ENCODE results near the gene CXCR4. TPM values are rescaled to one million over a fixed set of nuclear protein-coding genes. Genes with fewer than 3 reads are reported as not detected.

Gene CXCR4
- total RNA-seq, 3 donors from 2014 or later (not counting 1 experiment from before 2014, with no cell fraction given) = 582 to 848 (median 741) TPM

DNA sequence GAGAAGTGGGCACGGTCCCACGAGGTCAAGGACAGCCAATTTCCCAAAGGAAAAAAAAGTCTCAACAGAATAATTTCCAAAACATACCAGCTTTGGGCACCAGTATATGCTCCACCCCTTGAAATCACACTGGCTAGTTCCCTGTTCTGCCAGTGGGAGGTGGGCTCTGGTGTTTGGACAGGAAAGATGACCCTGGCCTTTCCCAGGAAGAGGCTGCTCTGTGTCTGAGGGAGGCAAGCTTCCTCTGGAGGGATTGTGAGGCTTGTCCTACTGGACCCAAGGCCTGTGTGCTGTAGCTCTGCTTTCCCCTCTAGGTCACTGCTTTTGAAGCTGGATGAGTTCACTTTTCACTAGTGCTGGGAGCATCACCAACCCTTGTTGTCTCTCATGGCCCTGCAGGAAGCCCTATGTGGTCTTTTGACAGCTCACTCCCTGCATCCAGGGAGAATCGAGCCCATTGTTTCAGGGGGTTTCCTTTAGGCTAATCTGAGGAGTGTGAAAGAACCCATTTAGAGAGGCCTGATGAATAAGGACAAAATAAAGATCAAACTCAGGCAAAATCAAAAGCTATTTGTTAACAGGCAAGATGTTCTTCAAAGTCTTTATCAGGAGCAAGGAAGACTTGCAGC lies 36.3 kb downstream of the CXCR4 start:
- Mint-ChIP-seq H3K9me3 (no peaks in the 10 kb centered on the region), H3K4me3 (no peak overlapping the region), H3K27me3 (ENCODE audit: low read depth in 2 of 2) (peaks cover 0 to 3% of the 10 kb centered on the region in 2 donors), H3K27ac (no peak overlapping the region), H3K4me1 (peaks cover 5 to 12% of the 10 kb centered on the region in 2 donors), H3K36me3 (no peaks in the 10 kb centered on the region)
- DNase-seq (no peak), ATAC-seq (no peak)
- no peaks in the 10 kb centered on the region for H3K27me3 ChIP-seq (ENCODE audit: control insufficient read depth, insufficient read depth, low read length)
- H3K9me3 ChIP-seq (ENCODE audit: control insufficient read depth, insufficient read depth, low read length) = peaks cover 5% of the 10 kb centered on the region
- no peaks in the 10 kb centered on the region for H3K36me3 ChIP-seq (ENCODE audit: control insufficient read depth, insufficient read depth, low read length)
- H3K27ac ChIP-seq (ENCODE audit: low read length) = no peak overlapping the region
- TF ChIP-seq, protein P1, sequence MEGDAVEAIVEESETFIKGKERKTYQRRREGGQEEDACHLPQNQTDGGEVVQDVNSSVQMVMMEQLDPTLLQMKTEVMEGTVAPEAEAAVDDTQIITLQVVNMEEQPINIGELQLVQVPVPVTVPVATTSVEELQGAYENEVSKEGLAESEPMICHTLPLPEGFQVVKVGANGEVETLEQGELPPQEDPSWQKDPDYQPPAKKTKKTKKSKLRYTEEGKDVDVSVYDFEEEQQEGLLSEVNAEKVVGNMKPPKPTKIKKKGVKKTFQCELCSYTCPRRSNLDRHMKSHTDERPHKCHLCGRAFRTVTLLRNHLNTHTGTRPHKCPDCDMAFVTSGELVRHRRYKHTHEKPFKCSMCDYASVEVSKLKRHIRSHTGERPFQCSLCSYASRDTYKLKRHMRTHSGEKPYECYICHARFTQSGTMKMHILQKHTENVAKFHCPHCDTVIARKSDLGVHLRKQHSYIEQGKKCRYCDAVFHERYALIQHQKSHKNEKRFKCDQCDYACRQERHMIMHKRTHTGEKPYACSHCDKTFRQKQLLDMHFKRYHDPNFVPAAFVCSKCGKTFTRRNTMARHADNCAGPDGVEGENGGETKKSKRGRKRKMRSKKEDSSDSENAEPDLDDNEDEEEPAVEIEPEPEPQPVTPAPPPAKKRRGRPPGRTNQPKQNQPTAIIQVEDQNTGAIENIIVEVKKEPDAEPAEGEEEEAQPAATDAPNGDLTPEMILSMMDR (IDR thresholded peaks at IDR 0.05) = no peak
- no peak overlapping the region for H3K4me3 ChIP-seq (ENCODE audit: low read length)
- intact Hi-C loops (cut with micrococcal nuclease) = no loop called here
- peaks cover 6% of the 10 kb centered on the region for H3K4me1 ChIP-seq (ENCODE audit: control insufficient read depth, insufficient read depth, low read length)
- 82% methylated on average over 3 of the region's 3 CpGs for WGBS (ENCODE audit: insufficient coverage)

DNA sequence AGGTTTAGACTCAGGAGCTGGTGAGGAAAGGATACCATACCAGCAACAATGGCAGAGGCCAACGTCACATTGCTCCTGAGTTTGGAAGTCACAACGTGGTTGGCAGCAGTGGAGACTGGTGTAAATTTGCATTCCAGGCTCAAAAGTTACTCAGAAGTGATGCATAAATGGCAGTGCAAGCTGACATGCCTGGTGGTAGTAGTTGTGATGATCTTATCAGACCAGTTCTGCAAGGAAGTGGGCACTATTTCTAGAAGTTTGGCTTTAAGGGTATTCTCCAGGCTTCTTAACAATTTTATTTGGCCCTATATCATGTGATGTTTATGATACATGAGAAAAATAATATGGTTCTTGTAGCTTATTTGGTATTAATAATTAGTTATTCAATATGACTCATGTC lies 37.8 kb downstream of the CXCR4 start:
- Histone ChIP-seq H3K36me3 (ENCODE audit: control insufficient read depth, insufficient read depth, low read length) (no peaks in the 10 kb centered on the region), H3K27ac (ENCODE audit: low read length) (no peak overlapping the region), H3K4me1 (ENCODE audit: control insufficient read depth, insufficient read depth, low read length) (peaks cover 6% of the 10 kb centered on the region), H3K27me3 (ENCODE audit: control insufficient read depth, insufficient read depth, low read length) (no peaks in the 10 kb centered on the region), H3K4me3 (ENCODE audit: low read length) (no peak overlapping the region), H3K9me3 (ENCODE audit: control insufficient read depth, insufficient read depth, low read length) (peaks cover 5% of the 10 kb centered on the region)
- WGBS (ENCODE audit: insufficient coverage) = 50% methylated on average over 2 of the region's 2 CpGs
- ATAC-seq (peak in 2 of 3 donors; percentile 46 to 70), DNase-seq (peak in 1 of 2 donors; percentile 14)
- TF ChIP-seq, protein P1 (IDR thresholded peaks at IDR 0.05) = no peak
- Mint-ChIP-seq H3K36me3 (no peaks in the 10 kb centered on the region), H3K4me3 (no peak overlapping the region), H3K27me3 (ENCODE audit: low read depth in 2 of 2) (peaks cover 0 to 3% of the 10 kb centered on the region in 2 donors), H3K4me1 (peaks cover 5 to 12% of the 10 kb centered on the region in 2 donors), H3K9me3 (no peaks in the 10 kb centered on the region), H3K27ac (peak overlapping the region in 1 of 2 donors; percentile 33)
- intact Hi-C loops (cut with micrococcal nuclease) = no loop called here

DNA sequence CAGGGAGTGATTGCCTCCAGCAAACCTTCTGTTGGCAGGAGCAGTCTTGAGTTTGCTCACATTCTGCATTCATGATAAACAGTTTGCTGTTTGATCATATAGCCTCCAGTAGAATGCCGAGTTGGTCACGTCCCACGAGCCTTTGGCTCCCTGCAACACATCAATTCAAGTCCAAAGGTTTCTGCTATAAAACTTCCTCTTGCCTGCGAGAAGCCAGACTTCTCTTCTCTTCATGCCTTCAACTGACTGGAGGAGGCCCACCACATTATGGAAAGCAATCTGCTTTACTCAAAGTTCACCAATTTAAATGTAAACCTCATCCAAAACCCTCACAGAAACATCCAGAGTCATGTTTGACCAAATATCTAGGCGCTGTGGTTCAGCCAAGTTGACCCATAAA lies 40.8 kb downstream of the CXCR4 start:
- TF ChIP-seq, protein P1 (IDR thresholded peaks at IDR 0.05) = no peak
- no peaks in the 10 kb centered on the region for H3K36me3 ChIP-seq (ENCODE audit: control insufficient read depth, insufficient read depth, low read length)
- H3K27ac Mint-ChIP-seq = no peak overlapping the region

DNA sequence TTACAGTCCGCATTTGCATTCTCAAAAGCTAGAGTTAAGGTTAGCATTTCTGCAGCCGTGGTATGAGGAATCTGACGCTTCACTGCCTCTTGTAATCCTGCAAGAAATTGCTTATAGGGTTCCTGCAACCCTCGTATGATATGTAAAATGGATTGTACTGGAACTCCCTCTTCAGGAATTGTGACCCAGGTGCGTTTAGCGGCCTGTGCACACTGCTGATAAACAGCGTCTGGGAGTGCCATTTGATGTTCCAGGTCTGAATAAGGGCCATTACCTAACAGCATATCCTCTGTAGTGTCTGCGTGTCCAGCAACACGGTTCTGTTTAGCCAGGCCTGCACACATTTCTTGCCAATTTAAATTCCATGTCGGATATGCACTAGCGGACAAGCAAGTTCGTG lies 42.5 kb downstream of the CXCR4 start:
- TF ChIP-seq, protein P1 (IDR thresholded peaks at IDR 0.05) = no peak
- 94% methylated on average over 12 of the region's 12 CpGs for WGBS (ENCODE audit: insufficient coverage)
- Histone ChIP-seq H3K27ac (ENCODE audit: low read length) (no peak overlapping the region), H3K4me1 (ENCODE audit: control insufficient read depth, insufficient read depth, low read length) (peaks cover 6% of the 10 kb centered on the region), H3K4me3 (ENCODE audit: low read length) (no peak overlapping the region), H3K9me3 (ENCODE audit: control insufficient read depth, insufficient read depth, low read length) (peaks cover 16% of the 10 kb centered on the region), H3K36me3 (ENCODE audit: control insufficient read depth, insufficient read depth, low read length) (no peaks in the 10 kb centered on the region), H3K27me3 (ENCODE audit: control insufficient read depth, insufficient read depth, low read length) (no peaks in the 10 kb centered on the region)
- peaks cover 5 to 12% of the 10 kb centered on the region in 2 donors for H3K4me1 Mint-ChIP-seq
- H3K4me3 Mint-ChIP-seq = no peak overlapping the region
- no peak for ATAC-seq
- intact Hi-C loops (cut with micrococcal nuclease) = no loop called here
- no peak for DNase-seq
- H3K27ac Mint-ChIP-seq = no peak overlapping the region
- peaks cover 4 to 9% of the 10 kb centered on the region in 2 donors for H3K9me3 Mint-ChIP-seq
- H3K27me3 Mint-ChIP-seq (ENCODE audit: low read depth in 2 of 2) = peaks cover 0 to 3% of the 10 kb centered on the region in 2 donors
- H3K36me3 Mint-ChIP-seq = peaks cover 6% of the 10 kb centered on the region

More for the DNA sequence above, 40.8 kb downstream of the CXCR4 start:
- no peaks in the 10 kb centered on the region for H3K27me3 ChIP-seq (ENCODE audit: control insufficient read depth, insufficient read depth, low read length)
- no peak overlapping the region for H3K4me3 ChIP-seq (ENCODE audit: low read length)
- peaks cover 0 to 3% of the 10 kb centered on the region in 2 donors for H3K27me3 Mint-ChIP-seq (ENCODE audit: low read depth in 2 of 2)
- intact Hi-C loops (cut with micrococcal nuclease) = no loop called here
- peaks cover 4 to 6% of the 10 kb centered on the region in 2 donors for H3K9me3 Mint-ChIP-seq
- WGBS (ENCODE audit: insufficient coverage) = 95% methylated on average over 5 of the region's 5 CpGs
- H3K4me1 Mint-ChIP-seq = peaks cover 5 to 12% of the 10 kb centered on the region in 2 donors
- peaks cover 6% of the 10 kb centered on the region for H3K4me1 ChIP-seq (ENCODE audit: control insufficient read depth, insufficient read depth, low read length)
- H3K9me3 ChIP-seq (ENCODE audit: control insufficient read depth, insufficient read depth, low read length) = peaks cover 10% of the 10 kb centered on the region
- H3K27ac ChIP-seq (ENCODE audit: low read length) = no peak overlapping the region
- ATAC-seq = no peak
- no peak overlapping the region for H3K4me3 Mint-ChIP-seq
- peaks cover 6% of the 10 kb centered on the region for H3K36me3 Mint-ChIP-seq
- DNase-seq = no peak
